ENCODE data around the gene DNAJC17.

GRCh38 chr15:40775740-40776536 lies 31.3 kb downstream of the DNAJC17 start:
- TF ChIP-seq CTCF (IDR thresholded peaks at IDR 0.05) = no peak
- no peak for TF ChIP-seq POLR2A (IDR thresholded peaks at IDR 0.05)
